ENCODE data around the gene GREM1.

The GREM1 gene

GRCh38 chr15:32767236-32767635, 49.4 kb downstream of the GREM1 start:
- Histone ChIP-seq H3K4me3 (ENCODE audit: low read length) (no peak overlapping the region), H3K18ac (ENCODE audit: low read length) (no peak overlapping the region), H4K5ac (ENCODE audit: low read length) (no peak overlapping the region), H3K27me3 (ENCODE audit: insufficient read depth, low read length, poor library complexity) (no peaks in the 10 kb centered on the region), H3K9ac (ENCODE audit: low read length) (no peak overlapping the region), H3K79me1 (ENCODE audit: low read length) (no peaks in the 10 kb centered on the region), H2BK15ac (replicated peaks; ENCODE audit: low read depth) (no peak overlapping the region), H3K4me2 (ENCODE audit: low read length) (no peak overlapping the region), H3K36me3 (ENCODE audit: control insufficient read depth, insufficient read depth, low read length) (no peaks in the 10 kb centered on the region), H3K4ac (ENCODE audit: low read depth, low read length) (no peak overlapping the region), H3K56ac (ENCODE audit: low read length) (no peak overlapping the region), H2BK120ac (ENCODE audit: low read depth, low read length) (no peak overlapping the region), H2AK5ac (ENCODE audit: low read length) (no peak overlapping the region), H3K27ac (ENCODE audit: low read depth, low read length) (no peak overlapping the region), H4K8ac (ENCODE audit: low read depth, low read length) (no peak overlapping the region), H3K79me2 (ENCODE audit: control insufficient read depth, insufficient read depth, low read length) (no peaks in the 10 kb centered on the region), H3K23ac (ENCODE audit: low read length) (no peak overlapping the region), H3K4me1 (ENCODE audit: control insufficient read depth, low read depth, low read length) (no peaks in the 10 kb centered on the region), H2BK5ac (ENCODE audit: low read length) (no peak overlapping the region)
- no peak for DNase-seq
- WGBS (ENCODE audit: extremely low coverage, insufficient coverage, low lambda C conversion rate), result no CpG with 5 or more reads among the region's 1 CpG

GRCh38 chr15:32774022-32774421, 56.2 kb downstream of the GREM1 start:
- Histone ChIP-seq H4K5ac (ENCODE audit: low read length) (no peak overlapping the region), H3K56ac (ENCODE audit: low read length) (no peak overlapping the region), H3K4me3 (ENCODE audit: low read length) (no peak overlapping the region), H3K9ac (ENCODE audit: low read length) (no peak overlapping the region), H3K4me1 (ENCODE audit: control insufficient read depth, low read depth, low read length) (no peaks in the 10 kb centered on the region), H2BK15ac (replicated peaks; ENCODE audit: low read depth) (no peak overlapping the region), H2BK5ac (ENCODE audit: low read length) (no peak overlapping the region), H3K79me2 (ENCODE audit: control insufficient read depth, insufficient read depth, low read length) (no peaks in the 10 kb centered on the region), H3K27ac (ENCODE audit: low read depth, low read length) (no peak overlapping the region), H2AK5ac (ENCODE audit: low read length) (no peak overlapping the region), H3K4ac (ENCODE audit: low read depth, low read length) (no peak overlapping the region), H3K23ac (ENCODE audit: low read length) (no peak overlapping the region), H4K8ac (ENCODE audit: low read depth, low read length) (no peak overlapping the region), H3K79me1 (ENCODE audit: low read length) (no peaks in the 10 kb centered on the region), H3K36me3 (ENCODE audit: control insufficient read depth, insufficient read depth, low read length) (no peaks in the 10 kb centered on the region), H3K4me2 (ENCODE audit: low read length) (no peak overlapping the region), H2BK120ac (ENCODE audit: low read depth, low read length) (no peak overlapping the region), H3K27me3 (ENCODE audit: insufficient read depth, low read length, poor library complexity) (no peaks in the 10 kb centered on the region), H3K18ac (ENCODE audit: low read length) (no peak overlapping the region)
- no CpG with 5 or more reads among the region's 4 CpGs for WGBS (ENCODE audit: extremely low coverage, insufficient coverage, low lambda C conversion rate)
- DNase-seq, result peak; percentile 38

DNA sequence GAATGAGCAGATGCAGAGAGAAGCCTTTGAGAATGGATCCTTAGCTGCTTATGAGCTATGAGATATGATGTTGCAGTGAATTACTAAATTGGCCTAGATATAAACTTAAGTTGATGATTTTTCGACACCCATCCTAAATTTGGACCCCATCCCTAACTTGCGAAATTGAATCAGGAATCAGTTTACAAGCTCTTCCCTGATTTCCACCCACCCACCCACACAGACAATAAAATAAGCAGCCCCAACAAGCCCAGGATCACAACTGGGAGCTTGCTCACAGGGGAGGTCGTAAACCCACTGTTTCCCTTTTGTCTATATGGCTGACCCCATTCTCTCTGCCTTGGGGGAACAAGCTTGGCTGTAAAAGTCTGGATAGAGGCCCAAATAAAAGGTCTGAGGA, 57.3 kb downstream of the GREM1 start:
- Histone ChIP-seq H3K79me1 (ENCODE audit: low read length) (no peaks in the 10 kb centered on the region), H3K23ac (ENCODE audit: low read length) (no peak overlapping the region), H4K5ac (ENCODE audit: low read length) (no peak overlapping the region), H3K56ac (ENCODE audit: low read length) (no peak overlapping the region), H2AK5ac (ENCODE audit: low read length) (no peak overlapping the region), H3K4me1 (ENCODE audit: control insufficient read depth, low read depth, low read length) (no peaks in the 10 kb centered on the region), H2BK5ac (ENCODE audit: low read length) (no peak overlapping the region), H4K8ac (ENCODE audit: low read depth, low read length) (no peak overlapping the region), H3K4me2 (ENCODE audit: low read length) (no peak overlapping the region), H3K27me3 (ENCODE audit: insufficient read depth, low read length, poor library complexity) (no peaks in the 10 kb centered on the region), H3K36me3 (ENCODE audit: control insufficient read depth, insufficient read depth, low read length) (no peaks in the 10 kb centered on the region), H2BK120ac (ENCODE audit: low read depth, low read length) (no peak overlapping the region), H3K27ac (ENCODE audit: low read depth, low read length) (no peak overlapping the region), H3K4me3 (ENCODE audit: low read length) (no peak overlapping the region), H3K79me2 (ENCODE audit: control insufficient read depth, insufficient read depth, low read length) (no peaks in the 10 kb centered on the region), H3K18ac (ENCODE audit: low read length) (no peak overlapping the region), H3K4ac (ENCODE audit: low read depth, low read length) (no peak overlapping the region), H2BK15ac (replicated peaks; ENCODE audit: low read depth) (no peak overlapping the region), H3K9ac (ENCODE audit: low read length) (no peak overlapping the region)
- DNase-seq, result no peak
- no CpG with 5 or more reads among the region's 3 CpGs for WGBS (ENCODE audit: extremely low coverage, insufficient coverage, low lambda C conversion rate)

DNA sequence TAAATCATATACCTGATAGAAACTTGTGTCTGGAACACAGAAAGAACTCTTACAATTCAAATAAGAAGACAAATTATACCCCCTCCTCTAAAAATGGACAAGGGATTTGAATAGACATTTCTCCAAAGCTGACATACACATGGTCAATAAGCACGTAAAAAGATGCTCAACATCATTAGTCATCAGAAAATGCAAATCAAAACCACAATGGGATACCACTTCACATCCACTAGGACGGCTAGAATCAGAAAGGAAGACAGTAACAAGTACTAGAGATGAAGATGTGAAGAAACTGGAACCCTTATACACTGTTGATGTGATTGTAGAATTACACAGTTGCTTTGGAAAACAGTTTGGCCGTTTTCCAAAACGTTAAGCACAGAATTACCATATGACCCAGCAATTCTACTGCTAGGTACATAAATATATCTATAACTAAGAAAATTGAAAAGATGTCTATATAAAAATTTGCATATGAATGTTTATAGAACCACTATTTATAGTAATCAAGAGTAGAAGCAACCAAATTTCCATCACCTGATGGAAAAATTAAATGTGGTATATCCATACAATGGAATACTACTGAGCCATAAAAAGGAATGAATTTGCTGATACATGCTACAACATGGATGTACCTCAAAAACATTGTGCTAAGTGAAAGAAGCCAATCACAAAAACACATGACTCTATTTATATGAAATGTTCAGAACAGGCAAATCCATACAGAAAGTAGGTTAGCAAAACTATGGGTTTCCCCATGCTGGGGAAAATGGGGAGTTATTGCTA, 60.8 kb downstream of the GREM1 start:
- Histone ChIP-seq H3K27me3 (ENCODE audit: insufficient read depth, low read length, poor library complexity) (no peaks in the 10 kb centered on the region), H3K18ac (ENCODE audit: low read length) (no peak overlapping the region), H2AK5ac (ENCODE audit: low read length) (no peak overlapping the region), H3K9ac (ENCODE audit: low read length) (no peak overlapping the region), H4K8ac (ENCODE audit: low read depth, low read length) (no peak overlapping the region), H4K5ac (ENCODE audit: low read length) (no peak overlapping the region), H3K4me2 (ENCODE audit: low read length) (no peak overlapping the region), H3K4ac (ENCODE audit: low read depth, low read length) (no peak overlapping the region), H3K4me1 (ENCODE audit: control insufficient read depth, low read depth, low read length) (no peaks in the 10 kb centered on the region), H2BK5ac (ENCODE audit: low read length) (no peak overlapping the region), H2BK120ac (ENCODE audit: low read depth, low read length) (no peak overlapping the region), H3K27ac (ENCODE audit: low read depth, low read length) (no peak overlapping the region), H3K79me2 (ENCODE audit: control insufficient read depth, insufficient read depth, low read length) (no peaks in the 10 kb centered on the region), H3K23ac (ENCODE audit: low read length) (no peak overlapping the region), H3K79me1 (ENCODE audit: low read length) (no peaks in the 10 kb centered on the region), H3K36me3 (ENCODE audit: control insufficient read depth, insufficient read depth, low read length) (no peaks in the 10 kb centered on the region), H3K56ac (ENCODE audit: low read length) (no peak overlapping the region), H2BK15ac (replicated peaks; ENCODE audit: low read depth) (no peak overlapping the region), H3K4me3 (ENCODE audit: low read length) (no peak overlapping the region)
- WGBS (ENCODE audit: extremely low coverage, insufficient coverage, low lambda C conversion rate), result no CpG with 5 or more reads among the region's 4 CpGs
- no peak for DNase-seq

- Histone ChIP-seq H2BK5ac (ENCODE audit: low read length) (no peak overlapping the region), H3K27ac (ENCODE audit: low read depth, low read length) (no peak overlapping the region), H3K9ac (ENCODE audit: low read length) (no peak overlapping the region)
These were observed 64.0 kb downstream of the GREM1 start for GRCh38 chr15:32781781-32782180.

DNA sequence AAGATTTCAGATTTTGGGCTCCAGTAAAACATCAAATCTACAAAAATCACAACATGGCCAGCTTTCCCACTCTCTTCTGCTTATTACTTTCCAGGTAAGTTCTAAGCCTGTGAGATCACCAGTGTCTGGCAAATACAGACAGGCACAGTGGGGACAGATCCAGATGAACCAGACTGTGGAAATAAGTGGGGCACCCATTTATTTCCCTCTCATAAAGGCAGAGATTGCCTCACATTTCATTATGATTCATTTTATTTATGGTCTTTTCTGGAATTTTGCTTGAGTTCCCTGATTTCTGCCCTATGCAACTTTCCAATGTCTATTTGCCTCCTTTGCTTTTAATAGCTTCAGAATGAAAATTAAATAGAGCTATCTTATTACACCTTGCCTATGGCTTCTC, 66.8 kb downstream of the GREM1 start:
- H3K9ac ChIP-seq (ENCODE audit: low read length), result no peak overlapping the region
- DNase-seq, result no peak
- H3K27me3 ChIP-seq (ENCODE audit: insufficient read depth, low read length, poor library complexity), result no peaks in the 10 kb centered on the region
- no peak overlapping the region for H3K4me3 ChIP-seq (ENCODE audit: low read length)
- no peak overlapping the region for H2BK120ac ChIP-seq (ENCODE audit: low read depth, low read length)
- H3K27ac ChIP-seq (ENCODE audit: low read depth, low read length), result no peak overlapping the region
- no peak overlapping the region for H2BK15ac ChIP-seq (replicated peaks; ENCODE audit: low read depth)
- H3K56ac ChIP-seq (ENCODE audit: low read length), result no peak overlapping the region
- no peak overlapping the region for H2AK5ac ChIP-seq (ENCODE audit: low read length)
- H3K4me1 ChIP-seq (ENCODE audit: control insufficient read depth, low read depth, low read length), result no peaks in the 10 kb centered on the region
- H3K79me2 ChIP-seq (ENCODE audit: control insufficient read depth, insufficient read depth, low read length), result no peaks in the 10 kb centered on the region
- no peaks in the 10 kb centered on the region for H3K36me3 ChIP-seq (ENCODE audit: control insufficient read depth, insufficient read depth, low read length)
- H4K5ac ChIP-seq (ENCODE audit: low read length), result no peak overlapping the region
- no peaks in the 10 kb centered on the region for H3K79me1 ChIP-seq (ENCODE audit: low read length)
- H3K4ac ChIP-seq (ENCODE audit: low read depth, low read length), result no peak overlapping the region
- H2BK5ac ChIP-seq (ENCODE audit: low read length), result no peak overlapping the region
- no peak overlapping the region for H3K4me2 ChIP-seq (ENCODE audit: low read length)
- no peak overlapping the region for H3K23ac ChIP-seq (ENCODE audit: low read length)
- H3K18ac ChIP-seq (ENCODE audit: low read length), result no peak overlapping the region
- no peak overlapping the region for H4K8ac ChIP-seq (ENCODE audit: low read depth, low read length)

More at GRCh38 chr15:32781781-32782180, 64.0 kb downstream of the GREM1 start:
- Histone ChIP-seq H3K18ac (ENCODE audit: low read length) (no peak overlapping the region), H2BK120ac (ENCODE audit: low read depth, low read length) (no peak overlapping the region), H3K4me1 (ENCODE audit: control insufficient read depth, low read depth, low read length) (no peaks in the 10 kb centered on the region), H3K56ac (ENCODE audit: low read length) (no peak overlapping the region), H3K4ac (ENCODE audit: low read depth, low read length) (no peak overlapping the region), H3K27me3 (ENCODE audit: insufficient read depth, low read length, poor library complexity) (no peaks in the 10 kb centered on the region), H3K4me2 (ENCODE audit: low read length) (no peak overlapping the region), H3K4me3 (ENCODE audit: low read length) (no peak overlapping the region), H3K23ac (ENCODE audit: low read length) (no peak overlapping the region), H4K5ac (ENCODE audit: low read length) (no peak overlapping the region), H2AK5ac (ENCODE audit: low read length) (no peak overlapping the region), H2BK15ac (replicated peaks; ENCODE audit: low read depth) (no peak overlapping the region), H4K8ac (ENCODE audit: low read depth, low read length) (no peak overlapping the region), H3K79me2 (ENCODE audit: control insufficient read depth, insufficient read depth, low read length) (no peaks in the 10 kb centered on the region), H3K79me1 (ENCODE audit: low read length) (no peaks in the 10 kb centered on the region), H3K36me3 (ENCODE audit: control insufficient read depth, insufficient read depth, low read length) (no peaks in the 10 kb centered on the region)
- peak; percentile 88 for DNase-seq
- no CpG with 5 or more reads among the region's 3 CpGs for whole genome bisulfite sequencing (ENCODE audit: extremely low coverage, insufficient coverage, low lambda C conversion rate)

Data from mesendoderm (in vitro differentiated cells).